OCI-LY7 (cell line): ENCODE results near the gene MRPL19. TPM values are rescaled to one million over a fixed set of nuclear protein-coding genes. Genes with fewer than 3 reads are reported as not detected.

Experiments
- BruUV-seq: library from RNA; stranded (reverse); fragments of 400-500 nt; replicated peaks from 2 replicates; lab custom pipeline; 2021; lab: Mats Ljungman, UMichigan
- CTCF ChIA-PET: fragments of 300-600 bp; sonication (Branson Sonifier 250); formaldehyde crosslinking; loops from one replicate; lab custom pipeline; 2022; ENCODE audit warnings: antibody characterized with exemption; ENCODE audit not compliant: unreplicated experiment; lab: Charles Lee
- POLR2A ChIA-PET: fragments of 300-600 bp; sonication (Branson Sonifier 250); formaldehyde crosslinking; loops from one replicate; lab custom pipeline; 2022; ENCODE audit warnings: antibody characterized with exemption; lab: Charles Lee
- DNase-seq: peaks from one replicate; pipeline ENCODE4 v3.0.0-alpha.2; 2015; ENCODE audit warnings: low spot score
- H2AFZ ChIP-seq: fragments of 200-600 bp; sonication (generic), shearing (Covaris generic); 2 replicates; pipeline ENCODE4 v1.6.1; 2014; ENCODE audit warnings: mild to moderate bottlenecking, antibody characterized with exemption, low read length, moderate library complexity
- H3K27ac ChIP-seq: fragments of 200-600 bp; sonication (generic); 2 replicates; pipeline ENCODE4 v1.5.1; 2014; ENCODE audit warnings: mixed run types, low read depth, mild to moderate bottlenecking, moderate library complexity, low read length, inconsistent platforms; ENCODE audit not compliant: poor library complexity, severe bottlenecking
- H3K36me3 ChIP-seq: fragments of 200-600 bp; sonication (generic); 2 replicates; pipeline ENCODE4 v1.6.1; 2014; ENCODE audit warnings: mild to moderate bottlenecking, antibody characterized with exemption, low read length, moderate library complexity, mixed read lengths; ENCODE audit not compliant: insufficient read depth
- H3K4me1 ChIP-seq: fragments of 200-600 bp; sonication (generic); 2 replicates; pipeline ENCODE4 v1.5.1; 2014; ENCODE audit warnings: mild to moderate bottlenecking, low read length; ENCODE audit not compliant: insufficient read depth, poor library complexity, severe bottlenecking
- H3K4me2 ChIP-seq: fragments of 200-600 bp; sonication (generic); 2 replicates; pipeline ENCODE4 v1.6.1; 2014; ENCODE audit warnings: mild to moderate bottlenecking, low read length
- H3K4me3 ChIP-seq: fragments of 200-600 bp; sonication (generic); 2 replicates; pipeline ENCODE4 v1.5.1; 2014; ENCODE audit warnings: mild to moderate bottlenecking, low read depth, low read length; ENCODE audit not compliant: poor library complexity, severe bottlenecking
- H3K79me2 ChIP-seq: fragments of 200-600 bp; sonication (generic); 2 replicates; pipeline ENCODE4 v1.6.1; 2016; ENCODE audit warnings: low read depth, mild to moderate bottlenecking, low read length, moderate library complexity, mixed read lengths; ENCODE audit not compliant: insufficient read depth
- H3K9me2 ChIP-seq: fragments of 200-600 bp; sonication (generic); 2 replicates; pipeline ENCODE4 v1.6.1; 2016; ENCODE audit warnings: mild to moderate bottlenecking, low read length, mixed read lengths; ENCODE audit not compliant: insufficient read depth
- H3K9me3 ChIP-seq: fragments of 200-600 bp; sonication (generic); 2 replicates; pipeline ENCODE4 v1.6.1; 2014; ENCODE audit warnings: mild to moderate bottlenecking, mixed run types, low read length, mixed read lengths
- H4K20me1 ChIP-seq: fragments of 200-600 bp; sonication (generic); 2 replicates; pipeline ENCODE4 v1.6.1; 2014; ENCODE audit warnings: mild to moderate bottlenecking, antibody characterized with exemption, low read length, moderate library complexity, mixed read lengths; ENCODE audit not compliant: insufficient read depth
- EZH2phosphoT487 ChIP-seq: fragments of 200-600 bp; sonication (generic); IDR thresholded peaks from 2 replicates; pipeline ENCODE4 v1.6.1; 2018; ENCODE audit warnings: low read depth, borderline replicate concordance, mild to moderate bottlenecking, mixed run types, antibody characterized with exemption, low read length, moderate library complexity, mixed read lengths
- intact Hi-C: fragments of 100-400 bp; cut with micrococcal nuclease; formaldehyde crosslinking; loops from one replicate; pipeline ENCODE4 v1.10.0; 2022; ENCODE audit not compliant: unreplicated experiment
- total RNA-seq, 2 experiments: library from RNA; depleted of rRNA in 1 of 2; stranded (reverse); fragments of >200 nt in 1 of 2; shearing (Covaris generic) in 1 of 2; gene quantifications; 2 replicates each; pipeline ENCODE4 v1.2.3, GENCODE V29; 2014 to 2022
- TF ChIP-seq, protein P1 (sequence below): fragments of 200-600 bp; sonication (generic); conservative IDR thresholded peaks from 2 replicates; pipeline ENCODE4 v1.5.1; 2014; ENCODE audit warnings: mild to moderate bottlenecking, antibody characterized with exemption, low read length, moderate library complexity, mixed read lengths

The MRPL19 gene
- total RNA-seq, 2 experiments from 2014 or later = 42.6 to 52.7 TPM

DNA sequence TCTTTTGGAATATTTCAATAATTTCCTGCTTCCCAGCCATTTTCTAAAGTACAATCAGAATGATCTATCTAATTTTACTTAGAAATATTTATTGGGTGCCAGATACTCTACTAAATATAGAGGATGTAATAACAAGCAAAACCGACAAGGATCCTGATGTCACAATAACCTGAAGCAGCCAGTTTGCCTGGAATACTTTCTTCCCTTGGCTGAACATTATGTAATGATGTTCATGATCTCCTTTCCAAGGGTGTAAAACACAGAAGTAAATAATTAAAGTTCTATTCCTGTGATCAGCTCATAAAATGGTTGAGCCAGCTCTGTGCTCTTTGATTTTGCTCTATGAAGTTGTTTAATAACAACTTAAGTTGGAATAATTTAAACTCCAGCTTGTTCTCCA lies 2.6 kb upstream of the MRPL19 start:
- ChIA-PET POLR2A (no interaction called here), CTCF (no interaction called here)
- no peak overlapping the region for H3K4me3 ChIP-seq
- no peaks in the 10 kb centered on the region for H4K20me1 ChIP-seq
- no peak for TF ChIP-seq EZH2phosphoT487
- TF ChIP-seq, protein P1, sequence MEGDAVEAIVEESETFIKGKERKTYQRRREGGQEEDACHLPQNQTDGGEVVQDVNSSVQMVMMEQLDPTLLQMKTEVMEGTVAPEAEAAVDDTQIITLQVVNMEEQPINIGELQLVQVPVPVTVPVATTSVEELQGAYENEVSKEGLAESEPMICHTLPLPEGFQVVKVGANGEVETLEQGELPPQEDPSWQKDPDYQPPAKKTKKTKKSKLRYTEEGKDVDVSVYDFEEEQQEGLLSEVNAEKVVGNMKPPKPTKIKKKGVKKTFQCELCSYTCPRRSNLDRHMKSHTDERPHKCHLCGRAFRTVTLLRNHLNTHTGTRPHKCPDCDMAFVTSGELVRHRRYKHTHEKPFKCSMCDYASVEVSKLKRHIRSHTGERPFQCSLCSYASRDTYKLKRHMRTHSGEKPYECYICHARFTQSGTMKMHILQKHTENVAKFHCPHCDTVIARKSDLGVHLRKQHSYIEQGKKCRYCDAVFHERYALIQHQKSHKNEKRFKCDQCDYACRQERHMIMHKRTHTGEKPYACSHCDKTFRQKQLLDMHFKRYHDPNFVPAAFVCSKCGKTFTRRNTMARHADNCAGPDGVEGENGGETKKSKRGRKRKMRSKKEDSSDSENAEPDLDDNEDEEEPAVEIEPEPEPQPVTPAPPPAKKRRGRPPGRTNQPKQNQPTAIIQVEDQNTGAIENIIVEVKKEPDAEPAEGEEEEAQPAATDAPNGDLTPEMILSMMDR = no peak
- H3K9me3 ChIP-seq = no peaks in the 10 kb centered on the region
- no peak overlapping the region for H2AFZ ChIP-seq
- H3K9me2 ChIP-seq = no peaks in the 10 kb centered on the region
- BruUV-seq = no TSS peak
- DNase-seq = no peak
- intact Hi-C loops = no loop called here
- peaks cover 16% of the 10 kb centered on the region for H3K4me1 ChIP-seq
- no peak overlapping the region for H3K27ac ChIP-seq
- H3K36me3 ChIP-seq = peaks cover 8% of the 10 kb centered on the region; the same call in 1 of the 2 replicates
- peaks cover 20% of the 10 kb centered on the region for H3K79me2 ChIP-seq
- H3K4me2 ChIP-seq = no peak overlapping the region

DNA sequence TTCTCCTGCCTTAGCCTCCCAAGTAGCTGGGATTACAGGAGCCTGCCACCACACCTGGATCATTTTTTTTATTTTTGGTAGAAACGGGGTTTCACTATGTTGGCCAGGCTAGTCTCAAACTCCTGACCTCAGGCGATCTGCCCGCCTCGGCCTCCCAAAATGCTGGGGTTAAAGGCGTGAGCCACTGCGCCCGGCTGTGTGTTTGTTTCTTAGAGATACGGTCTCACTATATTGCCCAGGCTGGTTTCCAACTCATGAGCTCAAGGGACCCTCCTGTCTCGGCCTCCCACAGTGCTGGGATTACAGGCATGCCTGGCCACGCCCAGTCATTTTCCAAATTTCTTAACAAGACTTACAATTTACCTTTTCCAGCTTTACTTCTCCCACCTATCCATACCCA lies 940 bp upstream of the MRPL19 start:
- H3K4me2 ChIP-seq = no peak overlapping the region

More for the DNA sequence above, 940 bp upstream of the MRPL19 start:
- Histone ChIP-seq H2AFZ (peak overlapping the region; percentile 97), H4K20me1 (no peaks in the 10 kb centered on the region), H3K9me3 (no peaks in the 10 kb centered on the region), H3K79me2 (peaks cover 29% of the 10 kb centered on the region), H3K4me3 (no peak overlapping the region), H3K9me2 (no peaks in the 10 kb centered on the region), H3K36me3 (peaks cover 25% of the 10 kb centered on the region), H3K4me1 (peaks cover 16% of the 10 kb centered on the region), H3K27ac (no peak overlapping the region)
- DNase-seq = no peak
- no peak for TF ChIP-seq EZH2phosphoT487
- TF ChIP-seq, protein P1 = no peak
- POLR2A ChIA-PET = interaction anchor here (0.6 to 2.1 kb wide), 3 partner anchors 10 to 64 kb away, joined by 3 to 12 read pairs (median 7); no protein-coding TSS in a partner anchor
- no TSS peak for BruUV-seq
- intact Hi-C loops = loop anchor here (2.0 to 5.0 kb wide), 2 partner anchors 65 to 813 kb away; partner anchors contain the start of genes GCFC2 and HK2
- CTCF ChIA-PET = no interaction called here
